HG03439 (cell line): ENCODE measurements around the gene FBXL15.

Experiments used
- ATAC-seq: cut with Tn5 transposase; IDR thresholded peaks from one replicate; pipeline ENCODE4 v1.9.1; 2021; ENCODE audit warnings: mild to moderate bottlenecking, moderate library complexity; ENCODE audit not compliant: unreplicated experiment

FBXL15 gene

DNA sequence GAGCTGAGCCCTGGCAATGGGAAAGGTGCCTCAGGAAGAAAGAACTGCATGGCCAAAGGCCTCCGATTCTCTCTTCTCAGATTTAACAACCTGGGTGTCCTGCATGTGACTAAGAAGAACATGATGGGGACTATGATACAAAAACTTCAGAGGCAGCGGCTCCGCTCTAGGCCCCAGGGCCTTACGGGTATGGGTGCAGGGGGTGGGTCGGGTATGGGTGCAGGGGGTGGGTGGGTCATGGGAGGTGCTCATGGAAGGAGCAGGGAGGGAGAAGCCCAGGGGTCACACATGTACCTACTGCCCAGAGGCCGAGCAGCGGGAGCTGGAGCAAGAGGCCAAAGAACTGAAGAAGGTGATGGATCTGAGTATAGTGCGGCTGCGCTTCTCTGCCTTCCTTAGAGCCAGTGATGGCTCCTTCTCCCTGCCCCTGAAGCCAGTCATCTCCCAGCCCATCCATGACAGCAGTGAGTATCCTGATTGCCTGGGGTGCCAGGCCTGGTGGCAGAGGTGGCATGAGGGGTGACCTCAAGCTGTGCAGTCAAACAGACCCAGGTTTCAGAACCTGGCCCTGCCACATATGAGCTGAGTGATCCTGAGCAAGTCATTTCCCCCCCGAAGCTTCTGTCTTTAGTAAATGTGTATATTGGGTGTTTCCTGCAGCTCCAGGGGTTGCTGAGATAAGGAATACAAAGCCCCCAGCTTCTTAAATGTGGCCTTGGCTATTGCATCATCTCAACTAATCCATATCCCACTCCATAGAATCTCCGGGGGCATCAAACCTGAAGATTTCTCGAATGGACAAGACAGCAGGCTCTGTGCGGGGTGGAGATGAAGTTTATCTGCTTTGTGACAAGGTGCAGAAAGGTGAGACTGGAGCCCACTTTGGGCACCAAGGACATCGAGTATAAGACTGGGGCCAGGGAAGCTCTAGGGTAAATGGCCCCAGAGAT, 23.1 kb upstream of the FBXL15 start:
- ATAC-seq = no peak

DNA sequence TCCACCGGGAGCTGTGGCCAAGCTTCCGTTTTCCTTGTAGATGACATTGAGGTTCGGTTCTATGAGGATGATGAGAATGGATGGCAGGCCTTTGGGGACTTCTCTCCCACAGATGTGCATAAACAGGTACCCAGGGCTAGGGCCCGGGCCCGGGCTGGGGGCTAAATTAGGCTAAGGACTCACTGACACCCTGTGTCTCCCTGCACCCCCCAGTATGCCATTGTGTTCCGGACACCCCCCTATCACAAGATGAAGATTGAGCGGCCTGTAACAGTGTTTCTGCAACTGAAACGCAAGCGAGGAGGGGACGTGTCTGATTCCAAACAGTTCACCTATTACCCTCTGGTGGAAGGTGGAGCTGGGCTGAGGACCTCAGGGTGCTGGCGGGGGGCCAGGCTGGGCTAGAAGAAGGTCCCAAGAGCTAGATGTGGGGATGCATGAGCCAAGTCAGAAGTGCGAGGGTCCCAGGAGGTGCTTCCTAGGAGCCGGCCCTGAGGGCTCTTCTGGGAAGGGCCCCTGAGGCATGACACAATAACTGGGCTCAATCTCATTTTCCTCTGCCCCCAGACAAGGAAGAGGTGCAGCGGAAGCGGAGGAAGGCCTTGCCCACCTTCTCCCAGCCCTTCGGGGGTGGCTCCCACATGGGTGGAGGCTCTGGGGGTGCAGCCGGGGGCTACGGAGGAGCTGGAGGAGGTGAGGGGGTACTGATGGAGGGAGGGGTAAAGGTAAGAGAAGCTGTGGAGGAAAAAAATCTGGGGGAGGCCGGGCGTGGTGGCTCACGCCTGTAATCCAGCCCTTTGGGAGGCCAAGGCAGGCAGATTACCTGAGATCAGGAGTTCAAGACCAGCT, 22.2 kb upstream of the FBXL15 start:
- ATAC-seq = no peak

- ATAC-seq = peak; percentile 35
Observed at GRCh38 chr10:102399217-102400021, 21.2 kb upstream of the FBXL15 start.

GRCh38 chr10:102400076-102400475, 20.6 kb upstream of the FBXL15 start:
- ATAC-seq = no peak

DNA sequence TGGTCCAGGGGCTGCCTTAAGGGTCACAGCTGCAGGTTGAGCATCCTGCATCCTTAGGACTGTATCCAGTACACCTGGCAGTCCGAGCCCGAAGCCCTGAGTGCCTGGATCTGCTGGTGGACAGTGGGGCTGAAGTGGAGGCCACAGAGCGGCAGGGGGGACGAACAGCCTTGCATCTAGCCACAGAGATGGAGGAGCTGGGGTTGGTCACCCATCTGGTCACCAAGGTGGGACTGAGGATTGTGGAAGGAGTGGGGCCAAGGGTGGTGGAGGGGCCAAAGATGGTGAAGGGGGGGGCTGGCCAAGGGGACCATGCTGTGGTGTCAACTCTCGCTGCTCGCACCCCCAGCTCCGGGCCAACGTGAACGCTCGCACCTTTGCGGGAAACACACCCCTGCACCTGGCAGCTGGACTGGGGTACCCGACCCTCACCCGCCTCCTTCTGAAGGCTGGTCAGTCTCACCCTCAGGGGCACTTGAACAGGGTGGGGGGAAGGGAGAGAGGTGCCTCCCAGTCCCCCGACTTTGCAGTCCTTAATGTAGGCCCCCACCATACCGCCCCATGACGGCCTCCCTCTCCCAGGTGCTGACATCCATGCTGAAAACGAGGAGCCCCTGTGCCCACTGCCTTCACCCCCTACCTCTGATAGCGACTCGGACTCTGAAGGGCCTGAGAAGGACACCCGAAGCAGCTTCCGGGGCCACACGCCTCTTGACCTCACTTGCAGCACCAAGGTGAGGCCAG, 19.9 kb upstream of the FBXL15 start:
- ATAC-seq = no peak

- ATAC-seq = no peak
Observed at GRCh38 chr10:102401342-102401654, 19.3 kb upstream of the FBXL15 start.

GRCh38 chr10:102401735-102402511, 18.7 kb upstream of the FBXL15 start:
- ATAC-seq = no peak

GRCh38 chr10:102402512-102402896, 18.1 kb upstream of the FBXL15 start:
- no peak for ATAC-seq

GRCh38 chr10:102403115-102403514, 17.5 kb upstream of the FBXL15 start:
- no peak for ATAC-seq

GRCh38 chr10:102404361-102405107, 16.1 kb upstream of the FBXL15 start:
- no peak for ATAC-seq

GRCh38 chr10:102405108-102405571, 15.5 kb upstream of the FBXL15 start:
- ATAC-seq = no peak

DNA sequence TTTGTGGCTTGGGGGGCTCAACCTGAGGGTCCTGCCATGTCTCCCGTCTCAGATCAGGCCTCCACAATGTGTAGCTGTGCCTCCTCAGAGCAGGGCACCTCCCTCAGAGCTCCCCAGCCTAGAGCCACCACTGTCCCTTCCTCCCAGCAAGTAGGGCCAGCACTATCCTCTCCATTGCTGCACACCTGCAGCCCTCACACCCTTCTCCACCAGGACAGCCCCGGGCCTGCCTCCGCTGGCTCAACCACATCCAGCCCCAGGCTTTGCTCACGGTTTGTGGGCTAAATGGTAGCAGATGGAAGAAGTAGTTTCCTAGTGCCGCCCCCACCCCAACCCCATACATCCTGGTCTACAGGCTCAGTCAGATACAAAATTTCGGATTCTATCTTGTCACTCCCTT, 15.0 kb upstream of the FBXL15 start:
- no peak for ATAC-seq

GRCh38 chr10:102406815-102407214, 13.8 kb upstream of the FBXL15 start:
- no peak for ATAC-seq

- no peak for ATAC-seq
Observed at GRCh38 chr10:102407425-102408130, 13.1 kb upstream of the FBXL15 start.

DNA sequence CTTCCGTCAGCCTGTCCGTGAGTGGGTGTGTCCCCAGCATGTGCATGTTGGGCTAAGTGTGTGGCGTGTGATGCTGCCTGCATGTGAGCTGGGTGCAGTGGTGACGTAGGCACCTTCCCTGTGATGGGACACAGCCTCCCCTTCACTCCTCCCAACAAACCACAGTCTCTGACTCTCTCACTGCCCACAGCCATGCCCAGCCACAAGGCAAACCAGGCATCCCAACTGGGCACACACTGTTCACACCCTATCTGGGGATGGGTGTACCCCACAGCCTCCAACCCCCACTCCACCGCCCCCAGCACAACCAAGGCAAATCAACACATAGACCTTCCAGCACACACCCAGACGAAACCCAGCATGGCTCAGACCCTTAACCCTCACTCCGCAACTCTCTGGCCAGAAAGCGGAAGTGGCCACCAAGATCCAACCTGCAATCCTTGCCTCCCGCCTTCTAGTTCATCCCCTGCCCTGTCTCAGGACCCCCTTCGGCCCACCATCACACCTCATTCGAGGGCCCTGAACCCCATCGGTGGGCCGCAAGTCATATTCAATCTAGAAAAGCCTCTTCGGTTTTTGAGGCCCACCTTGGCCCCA, 12.4 kb upstream of the FBXL15 start:
- no peak for ATAC-seq

DNA sequence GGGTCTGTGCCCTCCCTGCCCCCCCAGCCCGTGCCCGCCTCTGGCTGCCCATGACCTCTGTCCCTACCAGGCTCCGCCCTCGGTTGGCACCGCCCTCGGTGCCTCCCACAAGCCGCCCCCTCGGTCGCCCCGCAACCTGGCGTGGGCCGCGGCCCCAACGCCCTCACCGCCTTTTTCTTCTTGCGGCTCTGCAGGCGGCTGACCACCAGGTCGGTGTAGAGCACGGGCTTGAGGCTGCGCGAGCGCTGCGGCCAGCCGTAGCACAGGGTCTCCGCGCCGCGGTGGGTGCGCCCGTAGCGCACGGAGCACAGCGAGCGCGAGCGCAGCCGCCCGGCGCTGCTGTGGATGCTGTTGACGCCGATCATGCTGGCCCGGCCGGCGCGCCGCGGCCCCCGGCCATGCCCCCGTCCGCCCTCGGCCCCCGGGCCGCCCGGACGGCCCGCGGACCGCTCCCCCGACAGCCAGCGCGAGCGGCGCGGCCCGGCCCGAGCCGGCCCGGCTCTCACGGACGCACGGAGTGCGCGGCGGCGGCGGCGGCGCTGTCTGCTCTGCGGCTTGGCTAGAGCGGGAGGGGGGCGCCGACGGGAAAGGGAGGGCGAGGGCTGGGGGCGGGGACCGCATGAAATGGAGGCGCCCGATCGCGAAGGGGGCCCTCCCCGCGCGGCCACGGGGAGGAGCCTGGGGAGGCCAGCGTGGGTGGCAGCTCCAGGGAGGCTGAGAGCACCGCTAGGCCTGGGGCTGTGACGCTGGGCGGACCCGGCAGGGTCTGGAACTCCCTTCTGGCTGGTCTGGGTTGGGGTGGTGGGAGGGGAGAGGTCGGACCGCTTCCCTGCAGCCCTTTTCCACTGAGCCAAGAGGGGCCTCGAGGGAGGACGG, 11.7 kb upstream of the FBXL15 start:
- ATAC-seq = no peak
